Stimulated activated CD4-positive, alpha-beta T cell treated with anti-CD3 and anti-CD28 coated beads, Interleukin-12 subunit alpha, Interleukin-12 subunit beta, amount 100 ng/mL, for 4 hours (primary cell): ENCODE results near the gene ITGA3.
A peak's percentile ranks its signal among the peaks of the same experiment; 100 is the strongest.
"Not testable (repeated sequence)": the region's sequence is repeated elsewhere in the genome, so short reads cannot be mapped to it uniquely, and the experiment has no call there.

ENCODE experiments used
- DNase-seq: peaks from one replicate; pipeline ENCODE4 v3.0.0-alpha.2; 2020

Gene ITGA3

GRCh38 chr17:50053654-50053960 is 2.3 kb upstream of the ITGA3 start:
- no peak for DNase-seq

GRCh38 chr17:50055055-50055425 is 870 bp upstream of the ITGA3 start:
- DNase-seq, result no peak

- DNase-seq, result peak; percentile 64
These were observed 479 bp downstream of the ITGA3 start for GRCh38 chr17:50056217-50056960.

GRCh38 chr17:50056961-50057330 is 1.0 kb downstream of the ITGA3 start:
- DNase-seq, result no peak

GRCh38 chr17:50057521-50057991 is 1.6 kb downstream of the ITGA3 start:
- no peak for DNase-seq

- no peak for DNase-seq
These were observed 2.5 kb downstream of the ITGA3 start for GRCh38 chr17:50058296-50058953.

- no peak for DNase-seq
These were observed 3.3 kb downstream of the ITGA3 start for GRCh38 chr17:50059256-50059655.

GRCh38 chr17:50059759-50060273 is 3.9 kb downstream of the ITGA3 start:
- no peak for DNase-seq

GRCh38 chr17:50060951-50061712 is 5.2 kb downstream of the ITGA3 start:
- no peak for DNase-seq

- not testable (repeated sequence) for DNase-seq
These were observed 5.8 kb downstream of the ITGA3 start for GRCh38 chr17:50061713-50062045.

- DNase-seq, result no peak
These were observed 6.7 kb downstream of the ITGA3 start for GRCh38 chr17:50062293-50063243.

- no peak for DNase-seq
These were observed 7.8 kb downstream of the ITGA3 start for GRCh38 chr17:50063561-50064252.

- DNase-seq, result no peak
These were observed 8.5 kb downstream of the ITGA3 start for GRCh38 chr17:50064253-50065001.

GRCh38 chr17:50065056-50065455 is 9.1 kb downstream of the ITGA3 start:
- DNase-seq, result no peak

- DNase-seq, result no peak
These were observed 11.1 kb downstream of the ITGA3 start for GRCh38 chr17:50066995-50067394.

GRCh38 chr17:50067996-50068395 is 12.1 kb downstream of the ITGA3 start:
- no peak for DNase-seq

GRCh38 chr17:50070908-50071680 is 15.2 kb downstream of the ITGA3 start:
- DNase-seq, result no peak

- DNase-seq, result no peak
These were observed 15.8 kb downstream of the ITGA3 start for GRCh38 chr17:50071692-50072091.

- DNase-seq, result no peak
These were observed 16.2 kb downstream of the ITGA3 start for GRCh38 chr17:50072130-50072529.

GRCh38 chr17:50072925-50073324 is 17.0 kb downstream of the ITGA3 start:
- DNase-seq, result no peak

GRCh38 chr17:50074227-50074626 is 18.3 kb downstream of the ITGA3 start:
- no peak for DNase-seq
